Astrocyte (in vitro differentiated cells and primary cell): ENCODE results near the gene CHRNB2.

Source experiments
- EZH2 ChIP-seq: IDR thresholded peaks from 2 replicates; pipeline ENCODE4 v1.6.1; 2012; ENCODE audit warnings: mild to moderate bottlenecking, low read length, inconsistent platforms; ENCODE audit not compliant: insufficient read depth
- TF ChIP-seq, protein P1 (sequence below): IDR thresholded peaks from 2 replicates; pipeline ENCODE4 v1.5.1; 2011; ENCODE audit warnings: low read depth, mild to moderate bottlenecking, inconsistent platforms, low read length, moderate library complexity; ENCODE audit not compliant: insufficient read depth

DNA sequence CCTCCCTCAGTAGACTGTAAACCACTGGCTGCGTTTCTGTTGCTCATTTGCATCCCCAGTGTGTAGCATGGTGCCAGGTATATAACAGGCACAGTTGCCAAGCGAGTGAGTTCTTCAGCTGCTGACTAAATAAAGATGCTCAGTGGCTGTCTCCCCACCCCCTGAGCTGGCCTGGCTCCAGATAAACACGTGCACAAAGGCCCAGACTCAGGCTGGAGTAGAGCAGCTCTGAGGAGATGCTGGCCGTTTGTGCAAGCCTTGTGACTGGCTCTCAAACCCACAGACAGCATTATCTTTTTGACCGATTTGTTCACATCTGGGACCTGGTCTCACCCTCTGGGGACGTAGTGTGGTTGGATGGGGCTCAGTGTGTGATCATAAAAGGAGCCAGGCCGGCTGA, 7.1 kb downstream of the CHRNB2 start:
- TF ChIP-seq, protein P1, sequence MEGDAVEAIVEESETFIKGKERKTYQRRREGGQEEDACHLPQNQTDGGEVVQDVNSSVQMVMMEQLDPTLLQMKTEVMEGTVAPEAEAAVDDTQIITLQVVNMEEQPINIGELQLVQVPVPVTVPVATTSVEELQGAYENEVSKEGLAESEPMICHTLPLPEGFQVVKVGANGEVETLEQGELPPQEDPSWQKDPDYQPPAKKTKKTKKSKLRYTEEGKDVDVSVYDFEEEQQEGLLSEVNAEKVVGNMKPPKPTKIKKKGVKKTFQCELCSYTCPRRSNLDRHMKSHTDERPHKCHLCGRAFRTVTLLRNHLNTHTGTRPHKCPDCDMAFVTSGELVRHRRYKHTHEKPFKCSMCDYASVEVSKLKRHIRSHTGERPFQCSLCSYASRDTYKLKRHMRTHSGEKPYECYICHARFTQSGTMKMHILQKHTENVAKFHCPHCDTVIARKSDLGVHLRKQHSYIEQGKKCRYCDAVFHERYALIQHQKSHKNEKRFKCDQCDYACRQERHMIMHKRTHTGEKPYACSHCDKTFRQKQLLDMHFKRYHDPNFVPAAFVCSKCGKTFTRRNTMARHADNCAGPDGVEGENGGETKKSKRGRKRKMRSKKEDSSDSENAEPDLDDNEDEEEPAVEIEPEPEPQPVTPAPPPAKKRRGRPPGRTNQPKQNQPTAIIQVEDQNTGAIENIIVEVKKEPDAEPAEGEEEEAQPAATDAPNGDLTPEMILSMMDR: no peak
- no peak for TF ChIP-seq EZH2
